A549 (cell line): ENCODE data around the gene RNGTT.

Experiments used
- CTCF ChIP-seq: fragments of >200 bp; sonication (Bioruptor Twin); formaldehyde crosslinking; IDR thresholded peaks from 3 replicates; pipeline ENCODE4 v1.5.1; 2016
- EP300 ChIP-seq, 2 experiments: fragments of >200 bp; sonication (Bioruptor Twin); formaldehyde crosslinking; IDR thresholded peaks; 2 replicates in 1 of 2; 3 replicates in 1 of 2; pipeline ENCODE4 v1.6.1; 2016 to 2017
- POLR2A ChIP-seq: IDR thresholded peaks from 2 replicates; pipeline ENCODE4 v1.6.1; 2012; ENCODE audit warnings: mild to moderate bottlenecking, low read length
- REST ChIP-seq: fragments of 200-600 bp; sonication (generic); IDR thresholded peaks from 2 replicates; pipeline ENCODE4 v1.6.1; 2016; ENCODE audit warnings: antibody characterized with exemption, mild to moderate bottlenecking, moderate library complexity
- TF ChIP-seq, protein P1 (sequence below): IDR thresholded peaks from 2 replicates; pipeline ENCODE4 v1.6.1; 2012; ENCODE audit warnings: low read depth, borderline replicate concordance

- no peak for TF ChIP-seq CTCF
- TF ChIP-seq REST: no peak
- TF ChIP-seq EP300 (IDR thresholded peaks at IDR 0.05): no peak
- no peak for TF ChIP-seq POLR2A
- TF ChIP-seq, protein P1, sequence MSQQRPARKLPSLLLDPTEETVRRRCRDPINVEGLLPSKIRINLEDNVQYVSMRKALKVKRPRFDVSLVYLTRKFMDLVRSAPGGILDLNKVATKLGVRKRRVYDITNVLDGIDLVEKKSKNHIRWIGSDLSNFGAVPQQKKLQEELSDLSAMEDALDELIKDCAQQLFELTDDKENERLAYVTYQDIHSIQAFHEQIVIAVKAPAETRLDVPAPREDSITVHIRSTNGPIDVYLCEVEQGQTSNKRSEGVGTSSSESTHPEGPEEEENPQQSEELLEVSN: no peak
These were observed 213.6 kb downstream of the RNGTT start for GRCh38 chr6:88749849-88750248.
